ENCODE results near the gene POLR1H. TPM values are rescaled to one million over a fixed set of nuclear protein-coding genes. Genes with fewer than 3 reads are reported as not detected.

POLR1H gene
- total RNA-seq, 1 experiment from 2014 or later: 42.6 TPM

DNA sequence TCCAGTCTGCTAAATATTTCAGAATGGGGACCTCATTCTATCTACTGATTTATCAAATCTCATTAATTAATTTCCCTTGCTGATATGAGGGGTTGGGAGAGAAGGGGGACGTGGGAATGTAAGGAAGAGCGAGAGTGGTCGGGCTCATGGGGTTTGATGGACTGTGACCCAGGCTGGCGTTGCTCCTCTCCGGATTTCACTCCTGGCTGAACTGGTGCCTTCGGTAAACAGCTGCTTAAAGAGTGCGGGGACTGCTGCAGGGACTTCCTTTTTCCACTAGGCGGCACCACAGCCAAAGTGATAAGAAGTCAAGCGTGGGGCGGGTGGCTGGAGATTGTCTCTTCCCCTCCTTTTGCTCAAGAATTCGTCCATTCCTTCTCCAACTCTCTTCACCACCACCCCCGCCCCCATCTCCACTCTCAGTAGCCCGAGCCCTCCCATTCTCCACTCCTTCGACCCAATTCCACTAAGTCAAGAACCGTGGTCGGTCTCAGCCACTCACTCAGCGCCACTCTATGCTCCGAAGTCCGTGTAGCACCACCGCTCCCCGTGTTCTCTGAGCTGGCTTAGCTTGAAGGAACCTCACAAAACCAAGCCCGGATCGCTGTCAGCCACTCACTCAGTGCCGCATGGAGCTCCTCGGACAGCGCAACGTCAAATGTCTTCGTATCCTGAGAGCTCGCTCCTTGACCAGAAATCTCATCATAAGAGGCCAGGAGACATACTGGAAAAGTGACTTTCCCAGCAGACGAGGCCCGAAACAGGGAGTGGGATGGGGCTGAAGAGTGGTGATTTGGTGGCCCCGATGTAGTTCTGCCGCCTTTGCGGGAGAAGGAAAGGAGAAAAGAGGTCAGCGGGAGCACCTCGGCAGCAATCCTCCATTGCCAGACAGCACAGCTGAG is 42.2 kb downstream of the POLR1H start:
- Histone ChIP-seq H3K9me3 (ENCODE audit: control insufficient read depth in 1 of 2, insufficient read depth in 1 of 2, low read depth in 1 of 2, low read length in 2 of 2) (no peaks in the 10 kb centered on the region), H3K36me3 (ENCODE audit: control insufficient read depth in 1 of 2, insufficient read depth in 2 of 2, low read length in 2 of 2) (no peaks in the 10 kb centered on the region), H3K4me2 (ENCODE audit: low read length) (peak overlapping the region; percentile 91), H3K9ac (ENCODE audit: low read length) (peak overlapping the region; percentile 64; the same call in 1 of the 2 replicates), H3K27me3 (ENCODE audit: insufficient read depth, low read length) (no peaks in the 10 kb centered on the region), H3K4me3 (replicated peaks in 1 of 2; ENCODE audit: low read depth in 1 of 2, low read length in 2 of 2) (peak overlapping the region in 1 of 2 experiments; percentile 56; a peak in 1 of 4 replicates), H4K20me1 (ENCODE audit: insufficient read depth) (no peaks in the 10 kb centered on the region), H3K27ac (ENCODE audit: low read depth, low read length) (no peak overlapping the region), H3K4me1 (ENCODE audit: control insufficient read depth in 1 of 2, insufficient read depth in 2 of 2, low read length in 2 of 2) (peaks cover 17 to 42% of the 10 kb centered on the region in 2 experiments), H3K79me2 (ENCODE audit: insufficient read depth, low read length) (no peaks in the 10 kb centered on the region), H2AFZ (ENCODE audit: low read depth, low read length, poor library complexity, severe bottlenecking) (peak overlapping the region; percentile 40), H3K9me2 (ENCODE audit: insufficient read depth) (no peaks in the 10 kb centered on the region)
- RAD21 ChIA-PET (ENCODE audit: low non-redundant PET in 1 of 2, low total read pairs in 2 of 2, uncharacterized antibody in 2 of 2, unreplicated experiment in 2 of 2): interaction anchor here (1.1 to 1.4 kb wide), 3 partner anchors 11 to 28 kb away, joined by 3 to 6 read pairs (median 4); no protein-coding TSS in a partner anchor
- CTCF ChIA-PET: interaction anchor here (0.7 to 6.4 kb wide), 14 partner anchors 8 to 449 kb away, joined by 3 to 105 read pairs (median 4); no protein-coding TSS in a partner anchor
- intact Hi-C loops (cut with micrococcal nuclease): loop anchor here (1.0 to 2.0 kb wide), 4 partner anchors 28 to 223 kb away; partner anchors contain the start of genes TRIM15 and TRIM39
- POLR2A ChIA-PET: interaction anchor here (0.6 to 1.4 kb wide), 4 partner anchors 26 to 116 kb away, joined by 3 to 7 read pairs (median 4); no protein-coding TSS in a partner anchor
- no TSS peak for BruUV-seq (replicated peaks)
- ATAC-seq (peak; percentile 59), DNase-seq (ENCODE audit: low read depth, low spot score) (peak; percentile 74)
- TF ChIP-seq ZNF274 (IDR thresholded peaks at IDR 0.05; ENCODE audit: low read depth, low read length) (no peak), TCF7L2 (IDR thresholded peaks at IDR 0.05; ENCODE audit: borderline replicate concordance, extremely low read depth, insufficient read depth, insufficient read length) (no peak), EZH2 (IDR thresholded peaks at IDR 0.05) (no peak), SRF (IDR thresholded peaks at IDR 0.05; ENCODE audit: low read depth) (no peak), FOSL1 (IDR thresholded peaks at IDR 0.05; ENCODE audit: low read depth) (no peak), EGR1 (IDR thresholded peaks at IDR 0.05; ENCODE audit: low read depth) (no peak), POLR2A (IDR thresholded peaks at IDR 0.05; ENCODE audit: borderline replicate concordance, extremely low read depth, insufficient read depth, insufficient read length) (no peak), EZH2phosphoT487 (IDR thresholded peaks at IDR 0.05; ENCODE audit: borderline replicate concordance) (no peak), YY1 (IDR thresholded peaks at IDR 0.05; ENCODE audit: extremely low read depth, insufficient replicate concordance, low read depth, low read length) (peak; percentile 23), ZFX (IDR thresholded peaks at IDR 0.05) (no peak), CEBPB (IDR thresholded peaks at IDR 0.05; ENCODE audit: low read depth) (no peak), SIN3A (IDR thresholded peaks at IDR 0.05; ENCODE audit: low read depth) (no peak), CBX3 (IDR thresholded peaks at IDR 0.05; ENCODE audit: low read depth) (no peak), JUND (IDR thresholded peaks at IDR 0.05) (no peak), ELF1 (IDR thresholded peaks at IDR 0.05; ENCODE audit: borderline replicate concordance, low read depth) (no peak), RAD21 (IDR thresholded peaks at IDR 0.05; ENCODE audit: low read depth) (peak; percentile 95), POLR2AphosphoS5 (IDR thresholded peaks at IDR 0.05; ENCODE audit: low read depth, low read length) (peak; percentile 45)
- TF ChIP-seq, protein P1, sequence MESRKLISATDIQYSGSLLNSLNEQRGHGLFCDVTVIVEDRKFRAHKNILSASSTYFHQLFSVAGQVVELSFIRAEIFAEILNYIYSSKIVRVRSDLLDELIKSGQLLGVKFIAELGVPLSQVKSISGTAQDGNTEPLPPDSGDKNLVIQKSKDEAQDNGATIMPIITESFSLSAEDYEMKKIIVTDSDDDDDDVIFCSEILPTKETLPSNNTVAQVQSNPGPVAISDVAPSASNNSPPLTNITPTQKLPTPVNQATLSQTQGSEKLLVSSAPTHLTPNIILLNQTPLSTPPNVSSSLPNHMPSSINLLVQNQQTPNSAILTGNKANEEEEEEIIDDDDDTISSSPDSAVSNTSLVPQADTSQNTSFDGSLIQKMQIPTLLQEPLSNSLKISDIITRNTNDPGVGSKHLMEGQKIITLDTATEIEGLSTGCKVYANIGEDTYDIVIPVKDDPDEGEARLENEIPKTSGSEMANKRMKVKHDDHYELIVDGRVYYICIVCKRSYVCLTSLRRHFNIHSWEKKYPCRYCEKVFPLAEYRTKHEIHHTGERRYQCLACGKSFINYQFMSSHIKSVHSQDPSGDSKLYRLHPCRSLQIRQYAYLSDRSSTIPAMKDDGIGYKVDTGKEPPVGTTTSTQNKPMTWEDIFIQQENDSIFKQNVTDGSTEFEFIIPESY (IDR thresholded peaks at IDR 0.05; ENCODE audit: extremely low read depth, insufficient replicate concordance, low read length): no peak
- TF ChIP-seq, protein P2, sequence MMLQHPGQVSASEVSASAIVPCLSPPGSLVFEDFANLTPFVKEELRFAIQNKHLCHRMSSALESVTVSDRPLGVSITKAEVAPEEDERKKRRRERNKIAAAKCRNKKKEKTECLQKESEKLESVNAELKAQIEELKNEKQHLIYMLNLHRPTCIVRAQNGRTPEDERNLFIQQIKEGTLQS (IDR thresholded peaks at IDR 0.05): no peak
- TF ChIP-seq, protein P3, sequence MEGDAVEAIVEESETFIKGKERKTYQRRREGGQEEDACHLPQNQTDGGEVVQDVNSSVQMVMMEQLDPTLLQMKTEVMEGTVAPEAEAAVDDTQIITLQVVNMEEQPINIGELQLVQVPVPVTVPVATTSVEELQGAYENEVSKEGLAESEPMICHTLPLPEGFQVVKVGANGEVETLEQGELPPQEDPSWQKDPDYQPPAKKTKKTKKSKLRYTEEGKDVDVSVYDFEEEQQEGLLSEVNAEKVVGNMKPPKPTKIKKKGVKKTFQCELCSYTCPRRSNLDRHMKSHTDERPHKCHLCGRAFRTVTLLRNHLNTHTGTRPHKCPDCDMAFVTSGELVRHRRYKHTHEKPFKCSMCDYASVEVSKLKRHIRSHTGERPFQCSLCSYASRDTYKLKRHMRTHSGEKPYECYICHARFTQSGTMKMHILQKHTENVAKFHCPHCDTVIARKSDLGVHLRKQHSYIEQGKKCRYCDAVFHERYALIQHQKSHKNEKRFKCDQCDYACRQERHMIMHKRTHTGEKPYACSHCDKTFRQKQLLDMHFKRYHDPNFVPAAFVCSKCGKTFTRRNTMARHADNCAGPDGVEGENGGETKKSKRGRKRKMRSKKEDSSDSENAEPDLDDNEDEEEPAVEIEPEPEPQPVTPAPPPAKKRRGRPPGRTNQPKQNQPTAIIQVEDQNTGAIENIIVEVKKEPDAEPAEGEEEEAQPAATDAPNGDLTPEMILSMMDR (IDR thresholded peaks at IDR 0.05 in 2 of 3, conservative IDR thresholded peaks at IDR 0.05 in 1 of 3; ENCODE audit: borderline replicate concordance in 1 of 3, insufficient read depth in 1 of 3, low read depth in 2 of 3, low read length in 2 of 3): peak; percentile 86 to 96 (median 91)
- TF ChIP-seq, protein P4, sequence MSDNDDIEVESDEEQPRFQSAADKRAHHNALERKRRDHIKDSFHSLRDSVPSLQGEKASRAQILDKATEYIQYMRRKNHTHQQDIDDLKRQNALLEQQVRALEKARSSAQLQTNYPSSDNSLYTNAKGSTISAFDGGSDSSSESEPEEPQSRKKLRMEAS (IDR thresholded peaks at IDR 0.05): no peak; the same call in 1 of the 2 replicates

Measured in HCT116 (cell line).